Stomach smooth muscle (tissue), 2 donors: ENCODE results near the gene HSD3B1.
"Not testable (repeated sequence)": the region's sequence is repeated elsewhere in the genome, so short reads cannot be mapped to it uniquely, and the experiment has no call there.

Experiments used
- H3K27ac ChIP-seq: one replicate; pipeline ENCODE4 v1.7.0; 2013; ENCODE audit warnings: mild to moderate bottlenecking, low read length, inconsistent platforms
- H3K27me3 ChIP-seq, 2 donors: one replicate each; pipeline ENCODE4 v1.7.0; 2013; ENCODE audit warnings: low read length in 2 of 2; ENCODE audit not compliant: insufficient read depth in 2 of 2, control insufficient read depth in 1 of 2
- H3K36me3 ChIP-seq, 2 donors: one replicate each; pipeline ENCODE4 v1.7.0; 2013; ENCODE audit warnings: low read length in 2 of 2; ENCODE audit not compliant: control insufficient read depth in 2 of 2, insufficient read depth in 2 of 2
- H3K4me1 ChIP-seq: one replicate; pipeline ENCODE4 v1.7.0; 2013; ENCODE audit warnings: low read length; ENCODE audit not compliant: control insufficient read depth, insufficient read depth
- H3K4me3 ChIP-seq, 2 donors: one replicate each; pipeline ENCODE4 v1.7.0; 2013; ENCODE audit warnings: low read length in 2 of 2
- H3K9ac ChIP-seq, 2 donors: one replicate each; pipeline ENCODE4 v1.7.0; 2013; ENCODE audit warnings: low read length in 2 of 2, mild to moderate bottlenecking in 1 of 2
- H3K9me3 ChIP-seq, 2 donors: one replicate each; pipeline ENCODE4 v1.7.0; 2013; ENCODE audit warnings: low read length in 2 of 2; ENCODE audit not compliant: control insufficient read depth in 2 of 2
- donor health status: healthy.
- donor health status: Pancreatic carcinoma.

HSD3B1 gene

GRCh38 chr1:119553302-119554071, 46.5 kb downstream of the HSD3B1 start:
- H3K36me3 ChIP-seq, H3K9me3 ChIP-seq, H3K27me3 ChIP-seq, H3K27ac ChIP-seq, H3K9ac ChIP-seq, H3K4me3 ChIP-seq, H3K4me1 ChIP-seq: not testable (repeated sequence)

DNA sequence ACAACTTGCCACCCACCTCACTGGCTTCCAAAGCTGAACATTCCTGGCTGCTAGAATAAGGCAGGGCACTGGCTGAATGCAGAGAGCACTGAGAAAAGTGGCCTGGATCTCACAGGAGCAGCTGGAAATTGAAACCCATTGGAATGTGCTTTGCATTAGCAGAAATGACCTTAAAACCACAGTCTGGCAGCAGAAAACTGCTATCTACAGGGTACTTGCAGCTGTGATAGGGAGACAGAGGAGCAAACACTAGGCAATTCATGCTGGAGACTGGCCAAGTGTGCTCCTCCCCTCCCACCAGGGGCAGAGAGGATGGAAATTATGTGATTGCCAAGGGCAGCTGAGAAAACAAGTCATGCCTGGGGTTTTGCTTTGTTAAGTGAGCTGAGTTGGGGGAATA, 47.2 kb downstream of the HSD3B1 start:
- Histone ChIP-seq H3K4me3 (no peak overlapping the region), H3K27ac (no peak overlapping the region), H3K36me3 (no peaks in the 10 kb centered on the region), H3K27me3 (no peaks in the 10 kb centered on the region), H3K9me3 (no peaks in the 10 kb centered on the region), H3K4me1 (no peaks in the 10 kb centered on the region), H3K9ac (no peak overlapping the region)

DNA sequence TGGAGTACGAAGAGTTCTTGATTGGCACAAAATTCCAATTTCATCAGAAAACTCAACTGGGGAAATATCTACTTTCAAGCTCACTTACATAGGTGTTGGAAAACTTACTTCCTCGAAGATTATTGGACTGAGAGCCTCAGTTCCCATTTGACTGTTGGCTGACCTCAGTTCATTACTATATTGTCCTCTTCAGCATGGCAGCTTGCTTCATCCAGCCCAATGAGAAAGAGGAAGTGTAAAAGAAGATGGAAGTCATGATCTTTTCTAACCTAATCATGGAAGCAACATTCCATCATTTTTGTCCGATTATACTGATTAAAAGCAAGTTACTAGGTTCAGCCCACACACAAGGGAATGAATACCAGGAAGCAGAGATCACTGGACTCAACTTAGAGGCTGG, 49.4 kb downstream of the HSD3B1 start:
- no peaks in the 10 kb centered on the region for H3K27me3 ChIP-seq
- no peak overlapping the region for H3K4me3 ChIP-seq
- no peak overlapping the region for H3K9ac ChIP-seq
- no peak overlapping the region for H3K27ac ChIP-seq
- no peaks in the 10 kb centered on the region for H3K4me1 ChIP-seq
- H3K9me3 ChIP-seq: no peaks in the 10 kb centered on the region
- no peaks in the 10 kb centered on the region for H3K36me3 ChIP-seq

- H3K9ac ChIP-seq, H3K27me3 ChIP-seq, H3K4me1 ChIP-seq, H3K9me3 ChIP-seq, H3K4me3 ChIP-seq, H3K36me3 ChIP-seq, H3K27ac ChIP-seq: not testable (repeated sequence)
Measured at GRCh38 chr1:119560402-119560801, 53.4 kb downstream of the HSD3B1 start.

GRCh38 chr1:119564548-119564947, 57.5 kb downstream of the HSD3B1 start:
- Histone ChIP-seq H3K4me3 (no peak overlapping the region), H3K4me1 (peaks cover 2% of the 10 kb centered on the region), H3K27me3 (no peaks in the 10 kb centered on the region), H3K9ac (no peak overlapping the region), H3K9me3 (no peaks in the 10 kb centered on the region), H3K27ac (no peak overlapping the region), H3K36me3 (no peaks in the 10 kb centered on the region)
